GM18870 (cell line): Measurements from ENCODE around the gene GLYR1.
"Not testable (repeated sequence)": the region's sequence is repeated elsewhere in the genome, so short reads cannot be mapped to it uniquely, and the experiment has no call there.

ENCODE experiments used
- ATAC-seq: cut with Tn5 transposase; IDR thresholded peaks from one replicate; pipeline ENCODE4 v1.9.1; 2021; ENCODE audit warnings: moderate library complexity; ENCODE audit not compliant: unreplicated experiment

Gene GLYR1

GRCh38 chr16:4846901-4847773 lies at the start of gene GLYR1, which contains the start of gene UBN1:
TSS of gene GLYR1 (minus strand) at chr16:4847288. CDS start at chr16:4847265, 23 bp downstream.
TSS of gene UBN1 (plus strand) at chr16:4847481. CDS start at chr16:4852918, 5,437 bp downstream.
- ATAC-seq = peak; percentile 75

- ATAC-seq = not testable (repeated sequence)
Observed at GRCh38 chr16:4896761-4897160, 49.7 kb upstream of the GLYR1 start.

GRCh38 chr16:4895366-4895765 lies 48.3 kb upstream of the GLYR1 start:
- no peak for ATAC-seq

- no peak for ATAC-seq
Observed at GRCh38 chr16:4894276-4895150, 47.4 kb upstream of the GLYR1 start.

GRCh38 chr16:4893103-4893862 lies 46.2 kb upstream of the GLYR1 start:
- ATAC-seq = no peak

GRCh38 chr16:4892361-4893102 lies 45.4 kb upstream of the GLYR1 start:
- no peak for ATAC-seq

GRCh38 chr16:4891886-4892216 lies 44.8 kb upstream of the GLYR1 start:
- ATAC-seq = no peak

- ATAC-seq = no peak
Observed at GRCh38 chr16:4891097-4891885, 44.2 kb upstream of the GLYR1 start.

GRCh38 chr16:4890686-4891085 lies 43.6 kb upstream of the GLYR1 start:
- ATAC-seq = no peak

GRCh38 chr16:4890026-4890425 lies 42.9 kb upstream of the GLYR1 start:
- no peak for ATAC-seq

- no peak for ATAC-seq
Observed at GRCh38 chr16:4888428-4889135, 41.5 kb upstream of the GLYR1 start.

GRCh38 chr16:4886151-4886550 lies 39.1 kb upstream of the GLYR1 start:
- ATAC-seq = no peak

- no peak for ATAC-seq
Observed at GRCh38 chr16:4884972-4885874, 38.1 kb upstream of the GLYR1 start.

GRCh38 chr16:4884209-4884608 lies 37.1 kb upstream of the GLYR1 start:
- no peak for ATAC-seq

GRCh38 chr16:4883501-4883900 lies 36.4 kb upstream of the GLYR1 start:
- no peak for ATAC-seq

GRCh38 chr16:4882633-4883285 lies 35.7 kb upstream of the GLYR1 start:
- no peak for ATAC-seq

- no peak for ATAC-seq
Observed at GRCh38 chr16:4882000-4882632, 35.0 kb upstream of the GLYR1 start.
